CD14-positive monocyte (primary cell): Measurements from ENCODE around the gene GARNL3. TPM values are rescaled to one million over a fixed set of nuclear protein-coding genes. Genes with fewer than 3 reads are reported as not detected.

Source experiments
- DNase-seq, 3 donors: peaks; one replicate each; pipeline ENCODE4 v3.0.0-alpha.2; 2011 to 2022
- H2AFZ ChIP-seq: 2 replicates; pipeline ENCODE4 v1.6.0; 2012; ENCODE audit warnings: mild to moderate bottlenecking, low read depth, low read length, inconsistent platforms; ENCODE audit not compliant: insufficient read depth, poor library complexity, severe bottlenecking
- H3K27ac ChIP-seq, 2 donors: 1 replicate in 1 of 2; 2 replicates in 1 of 2; pipeline ENCODE4 v1.5.1; 2012 to 2013; ENCODE audit warnings: low read length in 2 of 2, control low read depth in 1 of 2, inconsistent platforms in 1 of 2, low read depth in 1 of 2, mild to moderate bottlenecking in 1 of 2
- H3K27me3 ChIP-seq, 2 donors: one replicate each; pipeline versions ENCODE4 v1.6.0 to v1.6.1; 2011 to 2013; ENCODE audit warnings: low read length in 2 of 2; ENCODE audit not compliant: control insufficient read depth in 2 of 2, insufficient read depth in 2 of 2
- H3K36me3 ChIP-seq, 2 donors: replicated peaks in 1 of 2; 1 replicate in 1 of 2; 2 replicates in 1 of 2; pipeline versions ENCODE4 v1.5.1 to v1.6.1; 2012 to 2013; ENCODE audit warnings: low read length in 2 of 2, control low read depth in 1 of 2, inconsistent platforms in 1 of 2, mild to moderate bottlenecking in 1 of 2; ENCODE audit not compliant: insufficient read depth in 2 of 2, control insufficient read depth in 1 of 2
- H3K4me1 ChIP-seq, 2 donors: 1 replicate in 1 of 2; 2 replicates in 1 of 2; pipeline versions ENCODE4 v1.5.1 to v1.6.1; 2012 to 2013; ENCODE audit warnings: low read length in 2 of 2, control low read depth in 1 of 2, inconsistent platforms in 1 of 2, mild to moderate bottlenecking in 1 of 2, moderate library complexity in 1 of 2; ENCODE audit not compliant: insufficient read depth in 2 of 2, control insufficient read depth in 1 of 2
- H3K4me2 ChIP-seq: replicated peaks from 2 replicates; pipeline ENCODE3; 2012; ENCODE audit warnings: low read length, moderate library complexity, mild to moderate bottlenecking; ENCODE audit not compliant: poor library complexity, severe bottlenecking; ENCODE audit errors: extremely low read depth
- H3K4me3 ChIP-seq, 3 experiments: fragments of 200-600 bp in 1 of 3; sonication (generic) in 1 of 3; replicated peaks in 1 of 3; 1 replicate in 2 of 3; 2 replicates in 1 of 3; pipeline ENCODE4 v1.5.1; 2011 to 2013; ENCODE audit warnings: low read length in 3 of 3, mild to moderate bottlenecking in 3 of 3, control low read depth in 2 of 3, low read depth in 2 of 3, inconsistent platforms in 1 of 3, moderate library complexity in 1 of 3
- H3K79me2 ChIP-seq: 2 replicates; pipeline ENCODE4 v1.6.0; 2012; ENCODE audit warnings: mild to moderate bottlenecking, control low read depth, inconsistent platforms, low read length, moderate library complexity; ENCODE audit not compliant: insufficient read depth
- H3K9ac ChIP-seq: 2 replicates; pipeline ENCODE4 v1.6.0; 2017; ENCODE audit warnings: low read length, mild to moderate bottlenecking; ENCODE audit not compliant: insufficient read depth, poor library complexity, severe bottlenecking
- H3K9me3 ChIP-seq, 2 donors: replicated peaks in 1 of 2; 1 replicate in 1 of 2; 2 replicates in 1 of 2; pipeline versions ENCODE4 v1.5.1 to v1.6.1; 2012 to 2013; ENCODE audit warnings: low read length in 2 of 2, control low read depth in 1 of 2; ENCODE audit not compliant: control insufficient read depth in 1 of 2, insufficient read depth in 1 of 2
- H4K20me1 ChIP-seq: 2 replicates; pipeline ENCODE4 v1.6.0; 2012; ENCODE audit warnings: mild to moderate bottlenecking, low read length, control low read depth, moderate library complexity; ENCODE audit not compliant: insufficient read depth
- H3K27ac Mint-ChIP-seq, 7 donors: one replicate each; pipeline ENCODE4 v1.8.0; 2020; ENCODE audit warnings: mild to moderate bottlenecking in 7 of 7, mixed read lengths in 7 of 7, moderate library complexity in 6 of 7, inconsistent platforms in 2 of 7
- H3K27me3 Mint-ChIP-seq, 3 donors: one replicate each; pipeline ENCODE4 v1.8.0; 2021 to 2022; ENCODE audit warnings: low read depth in 3 of 3, mild to moderate bottlenecking in 3 of 3, mixed read lengths in 3 of 3, moderate library complexity in 3 of 3, inconsistent platforms in 1 of 3
- H3K36me3 Mint-ChIP-seq, 2 donors: one replicate each; pipeline ENCODE4 v1.8.0; 2020; ENCODE audit warnings: mixed read lengths in 2 of 2, inconsistent platforms in 1 of 2, mild to moderate bottlenecking in 1 of 2
- H3K4me1 Mint-ChIP-seq: one replicate; pipeline ENCODE4 v1.8.0; 2020; ENCODE audit warnings: mild to moderate bottlenecking, mixed read lengths
- H3K4me3 Mint-ChIP-seq, 2 donors: one replicate each; pipeline ENCODE4 v1.8.0; 2020; ENCODE audit warnings: mild to moderate bottlenecking in 2 of 2, mixed read lengths in 2 of 2, moderate library complexity in 1 of 2
- H3K9me3 Mint-ChIP-seq, 7 donors: one replicate each; pipeline ENCODE4 v1.8.0; 2020 to 2022; ENCODE audit warnings: mixed read lengths in 7 of 7, mild to moderate bottlenecking in 6 of 7, moderate library complexity in 6 of 7, inconsistent platforms in 2 of 7
- CTCF ChIP-seq: fragments of 200-600 bp; IDR thresholded peaks from one replicate; pipeline ENCODE4 v1.8.0; 2022; ENCODE audit warnings: antibody characterized with exemption, mild to moderate bottlenecking
- WGBS: methylation state at CpG from one replicate; pipeline ENCODE4 v1.1.5; 2013; ENCODE audit warnings: missing lambda C conversion rate; ENCODE audit not compliant: insufficient coverage; 5-methylcytosine and 5-hydroxymethylcytosine counted together
- intact Hi-C, 2 donors: fragments of 100-400 bp; cut with micrococcal nuclease; formaldehyde crosslinking; loops; one replicate each; pipeline versions ENCODE4 v1.15.0 to v1.15.1; 2023
- polyA plus RNA-seq, 3 donors: library from polyadenylated mRNA; depleted of rRNA in 1 of 3; unstranded in 2 of 3; stranded (reverse) in 1 of 3; fragments of 300-500 nt in 2 of 3; fragments of >200 nt in 1 of 3; fragmentation: Illumina TruSeq in 2 of 3; gene quantifications; 1 replicate in 2 of 3; 2 replicates in 1 of 3; pipeline ENCODE4 v1.2.3, GENCODE V29; 2012 to 2021

The GARNL3 gene
- polyA plus RNA-seq, 3 donors = 0.39 to 1.5 (median 0.94) TPM

- 0% methylated on average over 2 of the region's 7 CpGs for WGBS
- TF ChIP-seq CTCF = no peak
- Mint-ChIP-seq H3K27me3 (peaks cover 6 to 16% (median 15%) of the 10 kb centered on the region in 3 donors), H3K4me1 (peaks cover 14% of the 10 kb centered on the region), H3K36me3 (no peaks in the 10 kb centered on the region), H3K27ac (no peak overlapping the region), H3K9me3 (no peaks in the 10 kb centered on the region), H3K4me3 (no peak overlapping the region)
- Histone ChIP-seq H3K4me2 (no peak overlapping the region), H3K27ac (no peak overlapping the region), H3K4me3 (no peak overlapping the region), H2AFZ (no peak overlapping the region), H3K79me2 (no peaks in the 10 kb centered on the region), H3K36me3 (no peaks in the 10 kb centered on the region), H3K9me3 (no peaks in the 10 kb centered on the region), H3K27me3 (no peaks in the 10 kb centered on the region), H3K9ac (no peak overlapping the region), H3K4me1 (peaks cover 0 to 7% of the 10 kb centered on the region in 2 donors), H4K20me1 (no peaks in the 10 kb centered on the region)
- DNase-seq = no peak
- intact Hi-C loops = no loop called here
Observed at GRCh38 chr9:127370147-127370579, 105.6 kb downstream of the GARNL3 start.

- WGBS = 88% methylated on average over 12 of the region's 13 CpGs
- TF ChIP-seq CTCF = no peak
- H3K27me3 Mint-ChIP-seq = peaks cover 6 to 16% (median 15%) of the 10 kb centered on the region in 3 donors
- no peak overlapping the region for H3K4me3 Mint-ChIP-seq
- Histone ChIP-seq H3K4me2 (no peak overlapping the region), H3K79me2 (no peaks in the 10 kb centered on the region), H3K36me3 (no peaks in the 10 kb centered on the region), H3K4me1 (peaks cover 0 to 7% of the 10 kb centered on the region in 2 donors), H3K9me3 (no peaks in the 10 kb centered on the region), H3K27me3 (no peaks in the 10 kb centered on the region), H3K27ac (no peak overlapping the region), H4K20me1 (no peaks in the 10 kb centered on the region), H3K9ac (no peak overlapping the region), H2AFZ (no peak overlapping the region), H3K4me3 (no peak overlapping the region)
- peaks cover 14% of the 10 kb centered on the region for H3K4me1 Mint-ChIP-seq
- H3K9me3 Mint-ChIP-seq = no peaks in the 10 kb centered on the region
- no peak for DNase-seq
- no peaks in the 10 kb centered on the region for H3K36me3 Mint-ChIP-seq
- intact Hi-C loops = no loop called here
- peak overlapping the region in 1 of 7 donors; percentile 47 for H3K27ac Mint-ChIP-seq
Observed at GRCh38 chr9:127370672-127371648, 106.4 kb downstream of the GARNL3 start.
